ENCODE results near the gene OCA2.

OCA2 gene

DNA sequence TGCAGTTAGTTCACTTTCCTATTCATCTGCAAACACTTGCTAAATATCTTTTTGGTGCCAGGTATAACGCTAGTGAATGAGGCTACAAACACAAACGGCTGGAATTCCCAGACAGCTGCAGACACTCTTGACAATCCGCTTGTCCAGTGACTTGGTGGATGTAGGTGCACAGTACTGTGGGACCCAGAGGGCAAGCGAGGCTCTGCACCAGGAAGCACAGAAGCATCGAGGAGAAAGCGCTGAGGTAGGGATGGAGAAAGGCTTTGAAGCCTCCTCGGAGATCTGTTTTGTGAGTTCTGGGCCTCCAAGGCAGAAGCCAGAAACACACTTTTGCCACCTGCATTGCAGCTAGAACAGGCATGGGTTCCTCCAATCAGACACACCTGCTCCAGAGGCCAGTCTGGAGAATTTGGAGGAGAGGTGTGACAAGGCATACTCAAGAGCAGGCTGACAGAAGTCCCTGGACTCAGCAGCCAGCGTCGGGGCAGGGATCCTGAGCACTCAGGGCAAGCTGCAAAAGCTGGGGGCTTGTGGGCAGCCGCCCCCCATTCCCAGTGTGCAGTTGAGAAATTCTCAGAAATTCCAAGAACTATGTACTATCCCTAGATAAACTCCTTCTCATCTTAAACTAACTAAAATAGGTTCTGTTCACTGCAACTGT lies 232.5 kb downstream of the OCA2 start:
- TF ChIP-seq MYC (IDR thresholded peaks at IDR 0.05; ENCODE audit: low read depth, low read length) (no peak), POLR2A (IDR thresholded peaks at IDR 0.05; ENCODE audit: extremely low read depth, insufficient read length) (no peak)
- TF ChIP-seq, protein P1, sequence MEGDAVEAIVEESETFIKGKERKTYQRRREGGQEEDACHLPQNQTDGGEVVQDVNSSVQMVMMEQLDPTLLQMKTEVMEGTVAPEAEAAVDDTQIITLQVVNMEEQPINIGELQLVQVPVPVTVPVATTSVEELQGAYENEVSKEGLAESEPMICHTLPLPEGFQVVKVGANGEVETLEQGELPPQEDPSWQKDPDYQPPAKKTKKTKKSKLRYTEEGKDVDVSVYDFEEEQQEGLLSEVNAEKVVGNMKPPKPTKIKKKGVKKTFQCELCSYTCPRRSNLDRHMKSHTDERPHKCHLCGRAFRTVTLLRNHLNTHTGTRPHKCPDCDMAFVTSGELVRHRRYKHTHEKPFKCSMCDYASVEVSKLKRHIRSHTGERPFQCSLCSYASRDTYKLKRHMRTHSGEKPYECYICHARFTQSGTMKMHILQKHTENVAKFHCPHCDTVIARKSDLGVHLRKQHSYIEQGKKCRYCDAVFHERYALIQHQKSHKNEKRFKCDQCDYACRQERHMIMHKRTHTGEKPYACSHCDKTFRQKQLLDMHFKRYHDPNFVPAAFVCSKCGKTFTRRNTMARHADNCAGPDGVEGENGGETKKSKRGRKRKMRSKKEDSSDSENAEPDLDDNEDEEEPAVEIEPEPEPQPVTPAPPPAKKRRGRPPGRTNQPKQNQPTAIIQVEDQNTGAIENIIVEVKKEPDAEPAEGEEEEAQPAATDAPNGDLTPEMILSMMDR (IDR thresholded peaks at IDR 0.05; ENCODE audit: low read depth, low read length) = no peak
- TF ChIP-seq, protein P2, sequence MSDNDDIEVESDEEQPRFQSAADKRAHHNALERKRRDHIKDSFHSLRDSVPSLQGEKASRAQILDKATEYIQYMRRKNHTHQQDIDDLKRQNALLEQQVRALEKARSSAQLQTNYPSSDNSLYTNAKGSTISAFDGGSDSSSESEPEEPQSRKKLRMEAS (IDR thresholded peaks at IDR 0.05; ENCODE audit: low read depth, low read length) = no peak
- no peak overlapping the region for H3K4me3 ChIP-seq (ENCODE audit: low read depth, low read length)
- no peak for DNase-seq (ENCODE audit: low read depth)

DNA sequence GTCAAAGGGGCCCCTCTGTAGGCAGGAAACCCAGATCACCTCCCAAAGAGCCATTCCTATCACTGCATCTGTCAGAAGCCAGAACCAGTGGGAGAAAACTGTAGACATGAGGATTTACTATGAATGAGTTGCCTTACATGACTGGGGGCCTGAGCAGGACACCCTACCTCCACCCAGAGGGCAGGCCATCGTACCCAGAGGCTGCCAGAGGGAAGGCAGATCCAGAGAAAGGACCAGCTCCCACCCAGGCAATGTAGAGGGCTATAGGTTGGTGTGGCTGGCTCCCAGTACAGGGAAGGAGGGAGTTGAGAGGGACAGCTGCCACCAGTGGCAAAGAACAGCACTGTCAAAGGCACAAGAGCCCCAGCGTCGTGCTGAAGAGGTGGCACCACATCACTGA lies 233.2 kb downstream of the OCA2 start:
- no peak for DNase-seq (ENCODE audit: low read depth)
- TF ChIP-seq POLR2A (IDR thresholded peaks at IDR 0.05; ENCODE audit: extremely low read depth, insufficient read length) (no peak), MYC (IDR thresholded peaks at IDR 0.05; ENCODE audit: low read depth, low read length) (no peak)
- TF ChIP-seq, protein P2 (IDR thresholded peaks at IDR 0.05; ENCODE audit: low read depth, low read length) = no peak
- TF ChIP-seq, protein P1 (IDR thresholded peaks at IDR 0.05; ENCODE audit: low read depth, low read length) = no peak
- no peak overlapping the region for H3K4me3 ChIP-seq (ENCODE audit: low read depth, low read length)

DNA sequence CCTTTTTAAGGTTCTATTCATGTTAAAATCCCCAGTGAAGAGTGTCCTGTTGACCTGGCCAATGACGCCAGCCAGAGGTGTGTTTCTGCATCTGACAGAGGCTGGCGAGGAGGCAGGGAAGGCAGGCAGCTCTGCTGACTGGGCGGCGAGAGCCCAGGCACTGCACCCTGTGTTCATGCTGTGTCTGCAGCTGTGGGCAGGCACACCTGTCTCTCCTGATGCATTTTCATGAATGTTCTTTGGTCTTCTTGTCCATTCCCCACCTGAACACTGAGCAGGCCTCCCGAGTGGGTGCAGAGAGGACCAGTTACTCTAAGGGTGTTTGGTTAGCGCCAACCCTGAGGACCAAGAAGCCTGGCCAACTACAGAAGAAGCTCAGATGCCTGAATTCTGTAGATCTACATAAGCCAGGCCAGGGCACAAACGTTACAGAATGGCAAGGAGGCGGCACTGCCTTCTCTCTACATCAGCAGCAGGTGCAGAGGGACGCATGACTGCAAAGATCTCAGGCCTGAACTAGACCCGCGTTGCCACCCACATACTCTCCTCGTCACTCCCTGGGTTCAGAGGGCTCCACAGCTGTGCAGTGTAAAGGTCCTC lies 233.7 kb downstream of the OCA2 start:
- H3K4me3 ChIP-seq (ENCODE audit: low read depth, low read length) = no peak overlapping the region
- DNase-seq (ENCODE audit: low read depth) = no peak
- TF ChIP-seq, protein P2 (IDR thresholded peaks at IDR 0.05; ENCODE audit: low read depth, low read length) = no peak
- TF ChIP-seq POLR2A (IDR thresholded peaks at IDR 0.05; ENCODE audit: extremely low read depth, insufficient read length) = no peak
- TF ChIP-seq MYC (IDR thresholded peaks at IDR 0.05; ENCODE audit: low read depth, low read length) = no peak
- TF ChIP-seq, protein P1 (IDR thresholded peaks at IDR 0.05; ENCODE audit: low read depth, low read length) = no peak

DNA sequence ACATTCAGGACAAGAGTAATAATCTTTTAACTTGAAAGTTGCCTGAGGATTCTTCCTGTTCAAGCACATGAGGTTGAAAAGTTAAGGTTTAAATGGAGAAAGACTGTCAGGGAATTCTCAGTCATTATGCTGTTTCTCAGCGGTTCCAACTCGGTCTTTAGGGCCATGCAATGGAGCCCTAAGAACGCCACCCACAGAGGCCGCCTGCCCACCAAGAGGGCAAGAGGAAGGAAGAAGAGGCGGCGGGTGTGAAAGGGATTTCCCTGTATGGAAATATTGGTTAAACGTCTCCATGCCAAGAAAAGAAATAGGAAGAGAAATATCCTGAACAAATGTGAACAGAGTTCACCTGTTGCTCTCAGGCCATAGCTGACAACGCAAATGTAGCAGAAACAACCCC lies 234.4 kb downstream of the OCA2 start:
- no peak for DNase-seq (ENCODE audit: low read depth)
- TF ChIP-seq, protein P2 (IDR thresholded peaks at IDR 0.05; ENCODE audit: low read depth, low read length) = no peak
- TF ChIP-seq MYC (IDR thresholded peaks at IDR 0.05; ENCODE audit: low read depth, low read length) = no peak
- TF ChIP-seq, protein P1 (IDR thresholded peaks at IDR 0.05; ENCODE audit: low read depth, low read length) = no peak
- TF ChIP-seq POLR2A (IDR thresholded peaks at IDR 0.05; ENCODE audit: extremely low read depth, insufficient read length) = no peak
- H3K4me3 ChIP-seq (ENCODE audit: low read depth, low read length) = no peak overlapping the region

DNA sequence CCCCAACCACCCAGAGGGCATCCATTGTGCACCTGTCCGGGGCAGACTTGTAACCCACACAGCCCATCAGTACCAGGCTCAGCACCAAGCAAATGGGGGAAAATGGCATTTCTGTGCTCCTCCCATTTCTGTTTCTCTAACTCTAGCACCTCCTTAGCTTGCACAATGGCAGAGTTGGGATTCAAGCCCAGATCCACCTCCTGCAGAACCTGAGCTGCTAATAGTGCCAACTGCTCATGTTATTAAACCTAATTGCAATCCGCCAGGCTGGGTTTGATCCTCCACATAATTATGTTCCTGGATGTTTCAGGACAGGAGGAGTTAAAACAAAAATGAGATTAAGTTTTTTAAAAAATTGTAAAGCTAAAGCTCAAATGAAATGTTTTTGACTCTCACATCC lies 235.0 kb downstream of the OCA2 start:
- TF ChIP-seq POLR2A (IDR thresholded peaks at IDR 0.05; ENCODE audit: extremely low read depth, insufficient read length) (no peak), MYC (IDR thresholded peaks at IDR 0.05; ENCODE audit: low read depth, low read length) (no peak)
- TF ChIP-seq, protein P1 (IDR thresholded peaks at IDR 0.05; ENCODE audit: low read depth, low read length) = no peak
- TF ChIP-seq, protein P2 (IDR thresholded peaks at IDR 0.05; ENCODE audit: low read depth, low read length) = no peak
- no peak overlapping the region for H3K4me3 ChIP-seq (ENCODE audit: low read depth, low read length)
- DNase-seq (ENCODE audit: low read depth) = no peak

All from NB4 (cell line).